HG03095 (cell line): ENCODE data around the gene ANKMY1.

ENCODE experiments used
- ATAC-seq: cut with Tn5 transposase; IDR thresholded peaks from one replicate; pipeline ENCODE4 v1.9.1; 2021; ENCODE audit warnings: moderate library complexity; ENCODE audit not compliant: unreplicated experiment

Gene ANKMY1

GRCh38 chr2:240557808-240558207 lies at the start of gene ANKMY1:
ANKMY1 (minus strand) TSS chr2:240557988; CDS start chr2:240557335, 653 bp downstream.
- ATAC-seq, result no peak

GRCh38 chr2:240605867-240606743 lies 48.3 kb upstream of the ANKMY1 start:
- no peak for ATAC-seq

- ATAC-seq, result no peak
These were observed 47.3 kb upstream of the ANKMY1 start for GRCh38 chr2:240604939-240605716.

GRCh38 chr2:240604291-240604938 lies 46.6 kb upstream of the ANKMY1 start:
- no peak for ATAC-seq

GRCh38 chr2:240603846-240604245 lies 46.1 kb upstream of the ANKMY1 start:
- ATAC-seq, result no peak

- ATAC-seq, result no peak
These were observed 45.5 kb upstream of the ANKMY1 start for GRCh38 chr2:240603081-240603835.

GRCh38 chr2:240602266-240603050 lies 44.7 kb upstream of the ANKMY1 start:
- no peak for ATAC-seq

- ATAC-seq, result no peak
These were observed 44.0 kb upstream of the ANKMY1 start for GRCh38 chr2:240601831-240602160.

- ATAC-seq, result no peak
These were observed 43.5 kb upstream of the ANKMY1 start for GRCh38 chr2:240601061-240601830.

GRCh38 chr2:240600451-240600961 lies 42.7 kb upstream of the ANKMY1 start:
- ATAC-seq, result no peak

GRCh38 chr2:240599141-240599583 lies 41.4 kb upstream of the ANKMY1 start:
- no peak for ATAC-seq

- ATAC-seq, result no peak
These were observed 40.6 kb upstream of the ANKMY1 start for GRCh38 chr2:240598311-240598911.

GRCh38 chr2:240597419-240598181 lies 39.8 kb upstream of the ANKMY1 start:
- no peak for ATAC-seq

- no peak for ATAC-seq
These were observed 39.2 kb upstream of the ANKMY1 start for GRCh38 chr2:240597054-240597418.

- ATAC-seq, result no peak
These were observed 38.7 kb upstream of the ANKMY1 start for GRCh38 chr2:240596491-240596931.

GRCh38 chr2:240596080-240596460 lies 38.3 kb upstream of the ANKMY1 start:
- no peak for ATAC-seq

- no peak for ATAC-seq
These were observed 37.7 kb upstream of the ANKMY1 start for GRCh38 chr2:240595381-240596079.
